Tibial nerve (tissue), 4 donors: ENCODE measurements around the gene STK38. TPM values are rescaled to one million over a fixed set of nuclear protein-coding genes. Genes with fewer than 3 reads are reported as not detected.

Experiments
- DNase-seq, 2 donors: peaks; one replicate each; pipeline ENCODE4 v3.0.0-alpha.2; 2019; ENCODE audit warnings: low spot score in 2 of 2
- H3K27ac ChIP-seq, 4 donors: fragments of 200-600 bp; sonication (generic) in 3 of 4; one replicate each; pipeline ENCODE4 v1.5.1; 2017 to 2019; ENCODE audit warnings: mild to moderate bottlenecking in 1 of 4
- H3K27me3 ChIP-seq, 2 donors: fragments of 200-600 bp; sonication (generic) in 1 of 2; one replicate each; pipeline versions ENCODE4 v1.5.1 to v1.6.0; 2017 to 2019
- H3K36me3 ChIP-seq, 3 donors: fragments of 200-600 bp; sonication (generic); one replicate each; pipeline ENCODE4 v1.5.1; 2018 to 2019
- H3K4me1 ChIP-seq, 4 donors: fragments of 200-600 bp; sonication (generic) in 3 of 4; one replicate each; pipeline ENCODE4 v1.5.1; 2017 to 2019
- H3K4me3 ChIP-seq, 4 donors: fragments of 200-600 bp; sonication (generic) in 3 of 4; one replicate each; pipeline ENCODE4 v1.5.1; 2017 to 2019; ENCODE audit warnings: mild to moderate bottlenecking in 1 of 4, moderate library complexity in 1 of 4
- H3K9me3 ChIP-seq, 4 donors: fragments of 200-600 bp; sonication (generic) in 3 of 4; one replicate each; pipeline ENCODE4 v1.5.1; 2017 to 2019
- CTCF ChIP-seq, 5 experiments: fragments of 200-600 bp in 3 of 5; fragments of 450-650 bp in 2 of 5; sonication (generic) in 3 of 5; IDR thresholded peaks; one replicate each; pipeline ENCODE4 v1.5.1; 2016 to 2019; ENCODE audit warnings: antibody characterized with exemption in 5 of 5, mild to moderate bottlenecking in 3 of 5, moderate library complexity in 2 of 5
- EP300 ChIP-seq, 2 donors: sonication (generic); formaldehyde crosslinking; IDR thresholded peaks; one replicate each; pipeline ENCODE4 v1.6.1; 2017; ENCODE audit warnings: antibody characterized with exemption in 2 of 2, mild to moderate bottlenecking in 1 of 2
- POLR2A ChIP-seq, 2 donors: fragments of 450-650 bp; IDR thresholded peaks; one replicate each; pipeline ENCODE4 v1.6.1; 2017; ENCODE audit warnings: antibody characterized with exemption in 2 of 2, mild to moderate bottlenecking in 2 of 2, moderate library complexity in 2 of 2
- WGBS, 2 donors: methylation state at CpG; one replicate each; pipeline ENCODE4 v1.1.5; 2018; 5-methylcytosine and 5-hydroxymethylcytosine counted together
- total RNA-seq, 4 donors: library from RNA; depleted of rRNA; stranded (reverse); fragments of >200 nt; gene quantifications; one replicate each; pipeline ENCODE4 v1.1.0, GENCODE V29; 2016

STK38 gene
- total RNA-seq, 4 donors from 2014 or later: 38.1 to 61.7 (median 49.1) TPM

GRCh38 chr6:36526066-36526465, 21.2 kb downstream of the STK38 start:
- TF ChIP-seq CTCF (IDR thresholded peaks at IDR 0.05) (no peak), EP300 (IDR thresholded peaks at IDR 0.05) (no peak), POLR2A (IDR thresholded peaks at IDR 0.05) (no peak)
- Histone ChIP-seq H3K4me3 (no peak overlapping the region), H3K9me3 (no peaks in the 10 kb centered on the region), H3K27me3 (no peaks in the 10 kb centered on the region), H3K27ac (no peak overlapping the region), H3K36me3 (peaks cover 0 to 61% (median 13%) of the 10 kb centered on the region in 3 donors), H3K4me1 (peaks cover 0 to 21% (median 3%) of the 10 kb centered on the region in 4 donors)
- DNase-seq: no peak
- WGBS, 2 donors: 90 to 96% methylated on average over 2 of the region's 2 CpGs

- Histone ChIP-seq H3K4me3 (no peak overlapping the region), H3K27ac (no peak overlapping the region), H3K36me3 (peaks cover 0 to 64% (median 13%) of the 10 kb centered on the region in 3 donors), H3K9me3 (no peaks in the 10 kb centered on the region), H3K4me1 (peaks cover 0 to 21% (median 3%) of the 10 kb centered on the region in 4 donors), H3K27me3 (no peaks in the 10 kb centered on the region)
- no peak for DNase-seq
- WGBS, 2 donors: 65 to 82% methylated on average over 2 of the region's 2 CpGs
- TF ChIP-seq POLR2A (IDR thresholded peaks at IDR 0.05): no peak
- TF ChIP-seq CTCF (IDR thresholded peaks at IDR 0.05): no peak
- no peak for TF ChIP-seq EP300 (IDR thresholded peaks at IDR 0.05)
These were observed 21.9 kb downstream of the STK38 start for GRCh38 chr6:36525346-36525745.

GRCh38 chr6:36524871-36525270, 22.4 kb downstream of the STK38 start:
- H3K9me3 ChIP-seq: no peaks in the 10 kb centered on the region
- DNase-seq: no peak
- WGBS, 2 donors: 89 to 97% methylated on average over 5 of the region's 5 CpGs
- TF ChIP-seq EP300 (IDR thresholded peaks at IDR 0.05): no peak
- no peak for TF ChIP-seq POLR2A (IDR thresholded peaks at IDR 0.05)
- TF ChIP-seq CTCF (IDR thresholded peaks at IDR 0.05): no peak
- H3K27me3 ChIP-seq: no peaks in the 10 kb centered on the region
- H3K27ac ChIP-seq: no peak overlapping the region
- peaks cover 0 to 64% (median 13%) of the 10 kb centered on the region in 3 donors for H3K36me3 ChIP-seq
- H3K4me3 ChIP-seq: no peak overlapping the region
- H3K4me1 ChIP-seq: peaks cover 0 to 21% (median 3%) of the 10 kb centered on the region in 4 donors

DNA sequence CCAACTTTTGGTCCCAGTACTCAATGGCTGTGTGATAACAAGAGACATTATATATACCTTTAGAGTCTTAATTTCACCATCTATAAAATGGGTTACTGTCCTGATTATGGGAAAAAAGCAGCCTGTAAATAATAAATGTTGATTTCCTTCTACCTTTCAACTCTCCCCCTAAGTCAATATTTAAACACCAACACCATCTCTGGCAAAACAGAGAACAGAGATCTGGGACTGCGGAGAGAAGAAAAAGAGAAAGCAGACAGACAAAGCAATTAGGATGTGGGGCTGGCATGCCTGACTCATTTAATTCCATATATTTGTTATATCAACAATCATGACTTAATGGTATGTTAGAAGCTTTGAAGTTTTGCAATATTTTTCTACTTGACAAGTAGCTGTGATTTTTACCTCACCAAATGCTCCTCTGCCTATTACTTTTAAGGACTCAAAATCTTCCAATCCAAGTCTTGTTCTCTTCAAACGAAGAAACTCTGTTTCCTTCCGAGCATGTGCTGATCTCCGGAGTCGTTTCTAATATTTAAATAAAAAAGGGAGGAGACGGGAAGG, 23.3 kb downstream of the STK38 start:
- whole genome bisulfite sequencing, 2 donors: 79 to 84% methylated on average over 6 of the region's 6 CpGs

More for the DNA sequence above, 23.3 kb downstream of the STK38 start:
- Histone ChIP-seq H3K27me3 (no peaks in the 10 kb centered on the region), H3K4me1 (peaks cover 0 to 21% (median 3%) of the 10 kb centered on the region in 4 donors), H3K27ac (no peak overlapping the region), H3K36me3 (peaks cover 0 to 67% (median 13%) of the 10 kb centered on the region in 3 donors), H3K4me3 (no peak overlapping the region), H3K9me3 (no peaks in the 10 kb centered on the region)
- no peak for DNase-seq
- no peak for TF ChIP-seq CTCF (IDR thresholded peaks at IDR 0.05)
- TF ChIP-seq POLR2A (IDR thresholded peaks at IDR 0.05): no peak
- TF ChIP-seq EP300 (IDR thresholded peaks at IDR 0.05): no peak
